HCT116 (cell line): ENCODE data around the gene TM4SF4. TPM values are rescaled to one million over a fixed set of nuclear protein-coding genes. Genes with fewer than 3 reads are reported as not detected.

Experiments
- ATAC-seq: fragments of 200-7000 bp; cut with Tn5 transposase; 2 replicates; pipeline ENCODE4 v1.9.1; 2020; ENCODE audit warnings: mild to moderate bottlenecking, moderate library complexity
- BruUV-seq: library from RNA; stranded (reverse); fragments of 400-500 nt; replicated peaks from 2 replicates; lab custom pipeline; 2021; lab: Mats Ljungman, UMichigan
- CTCF ChIA-PET: fragments of 300-600 bp; sonication (Branson Sonifier 250); formaldehyde crosslinking; loops from one replicate; lab custom pipeline; 2021; ENCODE audit warnings: antibody characterized with exemption; lab: Charles Lee
- POLR2A ChIA-PET: fragments of 300-600, 350-600 bp; sonication (Branson Sonifier 250); formaldehyde crosslinking; loops from one replicate; lab custom pipeline; 2021; ENCODE audit warnings: antibody characterized with exemption; lab: Charles Lee
- RAD21 ChIA-PET, 2 experiments: fragments of 300-600 bp; sonication (Branson Sonifier 250); formaldehyde crosslinking; loops; one replicate each; lab custom pipeline; 2023; ENCODE audit warnings: low total read pairs in 2 of 2; ENCODE audit not compliant: uncharacterized antibody in 2 of 2, unreplicated experiment in 2 of 2, low non-redundant PET in 1 of 2; lab: Charles Lee
- DNase-seq: peaks from one replicate; pipeline ENCODE4 v3.0.0-alpha.2; 2010; ENCODE audit warnings: low read depth, low spot score
- H2AFZ ChIP-seq: fragments of 200-600 bp; shearing (Covaris generic), sonication (generic); 2 replicates; pipeline ENCODE4 v1.6.1; 2017; ENCODE audit warnings: low read depth, mixed run types, mixed read lengths, antibody characterized with exemption, low read length; ENCODE audit not compliant: poor library complexity, severe bottlenecking
- H3K27ac ChIP-seq: 2 replicates; pipeline ENCODE4 v1.5.1; 2012; ENCODE audit warnings: low read depth, low read length
- H3K27me3 ChIP-seq: fragments of 200-600 bp; sonication (generic); 2 replicates; pipeline ENCODE4 v1.6.1; 2016; ENCODE audit warnings: mixed run types, low read length, mixed read lengths; ENCODE audit not compliant: insufficient read depth
- H3K36me3 ChIP-seq, 2 experiments: fragments of 200-500 bp in 1 of 2; fragments of 200-600 bp in 1 of 2; sonication (Bioruptor generic) in 1 of 2; sonication (generic) in 1 of 2; 2 replicates each; pipeline versions ENCODE4 v1.5.1 to v1.6.1; 2014 to 2016; ENCODE audit warnings: low read length in 2 of 2, inconsistent platforms in 1 of 2, mixed read lengths in 1 of 2, mixed run types in 1 of 2; ENCODE audit not compliant: insufficient read depth in 2 of 2, control insufficient read depth in 1 of 2
- H3K4me1 ChIP-seq, 2 experiments: fragments of 200-600 bp in 1 of 2; sonication (generic) in 1 of 2; 2 replicates each; pipeline versions ENCODE4 v1.5.1 to v1.6.1; 2012 to 2017; ENCODE audit warnings: low read length in 2 of 2, inconsistent platforms in 1 of 2, mild to moderate bottlenecking in 1 of 2, mixed read lengths in 1 of 2, mixed run types in 1 of 2, moderate library complexity in 1 of 2; ENCODE audit not compliant: insufficient read depth in 2 of 2, control insufficient read depth in 1 of 2
- H3K4me2 ChIP-seq: fragments of 200-600 bp; sonication (generic); 2 replicates; pipeline ENCODE4 v1.6.1; 2017; ENCODE audit warnings: mixed run types, low read length, mixed read lengths
- H3K4me3 ChIP-seq, 2 experiments: fragments of 200-600 bp in 1 of 2; sonication (generic) in 1 of 2; replicated peaks in 1 of 2; 2 replicates each; pipeline ENCODE4 v1.5.1; 2011 to 2016; ENCODE audit warnings: low read length in 2 of 2, control low read depth in 1 of 2, low read depth in 1 of 2, mild to moderate bottlenecking in 1 of 2, mixed read lengths in 1 of 2, mixed run types in 1 of 2
- H3K79me2 ChIP-seq: fragments of 200-600 bp; sonication (generic); 2 replicates; pipeline ENCODE4 v1.6.1; 2017; ENCODE audit warnings: mild to moderate bottlenecking, mixed run types, low read length, moderate library complexity, mixed read lengths; ENCODE audit not compliant: insufficient read depth
- H3K9ac ChIP-seq: fragments of 200-600 bp; sonication (generic); 2 replicates; pipeline ENCODE4 v1.6.1; 2016; ENCODE audit warnings: low read length, mixed read lengths
- H3K9me2 ChIP-seq: fragments of 200-600 bp; sonication (generic), shearing (Covaris generic); 2 replicates; pipeline ENCODE4 v1.6.1; 2017; ENCODE audit warnings: mixed run types, mild to moderate bottlenecking, moderate library complexity; ENCODE audit not compliant: insufficient read depth
- H3K9me3 ChIP-seq, 2 experiments: fragments of 200-500 bp in 1 of 2; fragments of 200-600 bp in 1 of 2; sonication (Bioruptor generic) in 1 of 2; sonication (generic) in 1 of 2; 2 replicates each; pipeline ENCODE4 v1.6.1; 2014 to 2017; ENCODE audit warnings: low read length in 2 of 2, mixed read lengths in 2 of 2, inconsistent platforms in 1 of 2, low read depth in 1 of 2, mild to moderate bottlenecking in 1 of 2, mixed run types in 1 of 2, moderate library complexity in 1 of 2; ENCODE audit not compliant: control insufficient read depth in 1 of 2, insufficient read depth in 1 of 2
- H4K20me1 ChIP-seq: fragments of 200-600 bp; sonication (generic), shearing (Covaris generic); 2 replicates; pipeline ENCODE4 v1.6.1; 2017; ENCODE audit warnings: mixed run types, mild to moderate bottlenecking, moderate library complexity; ENCODE audit not compliant: insufficient read depth
- ATF3 ChIP-seq: IDR thresholded peaks from 2 replicates; pipeline ENCODE4 v1.6.1; 2012
- CBX3 ChIP-seq: IDR thresholded peaks from 2 replicates; pipeline ENCODE4 v1.6.1; 2012; ENCODE audit warnings: low read depth
- CEBPB ChIP-seq: IDR thresholded peaks from 2 replicates; pipeline ENCODE4 v1.6.1; 2012; ENCODE audit warnings: low read depth
- CTCF ChIP-seq, 3 experiments: fragments of 200-600 bp in 1 of 3; sonication (generic) in 1 of 3; IDR thresholded peaks in 2 of 3; conservative IDR thresholded peaks in 1 of 3; 2 replicates each; pipeline ENCODE4 v1.5.1; 2012 to 2017; ENCODE audit warnings: low read depth in 2 of 3, low read length in 2 of 3, antibody characterized with exemption in 1 of 3, borderline replicate concordance in 1 of 3, control low read depth in 1 of 3, mild to moderate bottlenecking in 1 of 3, mixed read lengths in 1 of 3, mixed run types in 1 of 3, moderate library complexity in 1 of 3; ENCODE audit not compliant: insufficient read depth in 1 of 3
- EGR1 ChIP-seq: IDR thresholded peaks from 2 replicates; pipeline ENCODE4 v1.6.1; 2012; ENCODE audit warnings: low read depth
- ELF1 ChIP-seq: IDR thresholded peaks from 2 replicates; pipeline ENCODE4 v1.6.1; 2012; ENCODE audit warnings: low read depth, borderline replicate concordance
- EZH2 ChIP-seq: fragments of 200-600 bp; sonication (generic); IDR thresholded peaks from 2 replicates; pipeline ENCODE4 v1.6.1; 2017; ENCODE audit warnings: antibody characterized with exemption, mixed run types
- EZH2phosphoT487 ChIP-seq: fragments of 200-600 bp; IDR thresholded peaks from 2 replicates; pipeline ENCODE4 v1.6.1; 2018; ENCODE audit warnings: antibody characterized with exemption, borderline replicate concordance
- FOSL1 ChIP-seq: IDR thresholded peaks from 2 replicates; pipeline ENCODE4 v1.6.1; 2012; ENCODE audit warnings: low read depth
- MAX ChIP-seq: IDR thresholded peaks from 2 replicates; pipeline ENCODE4 v1.6.1; 2012
- POLR2A ChIP-seq: IDR thresholded peaks from 2 replicates; pipeline ENCODE4 v1.7.0; 2011; ENCODE audit warnings: borderline replicate concordance; ENCODE audit not compliant: insufficient read depth, insufficient read length; ENCODE audit errors: extremely low read depth
- POLR2AphosphoS5 ChIP-seq: IDR thresholded peaks from 2 replicates; pipeline ENCODE4 v1.6.1; 2011; ENCODE audit warnings: mild to moderate bottlenecking, low read depth, low read length, moderate library complexity
- RAD21 ChIP-seq: IDR thresholded peaks from 2 replicates; pipeline ENCODE4 v1.6.1; 2012; ENCODE audit warnings: low read depth, mild to moderate bottlenecking
- SIN3A ChIP-seq: IDR thresholded peaks from 2 replicates; pipeline ENCODE4 v1.6.1; 2012; ENCODE audit warnings: low read depth
- SP1 ChIP-seq: IDR thresholded peaks from 2 replicates; pipeline ENCODE4 v1.6.1; 2012; ENCODE audit warnings: low read depth
- SRF ChIP-seq: IDR thresholded peaks from 2 replicates; pipeline ENCODE4 v1.6.1; 2012; ENCODE audit warnings: low read depth
- YY1 ChIP-seq: IDR thresholded peaks from 2 replicates; pipeline ENCODE4 v1.6.1; 2011; ENCODE audit warnings: low read length, low read depth, moderate library complexity, mild to moderate bottlenecking; ENCODE audit not compliant: insufficient replicate concordance; ENCODE audit errors: extremely low read depth
- ZFX ChIP-seq: fragments of 450-650 bp; IDR thresholded peaks from 2 replicates; pipeline ENCODE4 v1.6.1; 2017
- intact Hi-C: fragments of 100-400 bp; cut with micrococcal nuclease; formaldehyde crosslinking; loops from 2 replicates; pipeline ENCODE4 v1.10.0; 2022
- total RNA-seq: library from RNA; stranded (reverse); gene quantifications from one replicate; pipeline ENCODE4 v1.2.1, GENCODE V29; 2021; ENCODE audit not compliant: unreplicated experiment

Gene TM4SF4
- total RNA-seq, 1 experiment from 2014 or later: 0.91 TPM

GRCh38 chr3:149475451-149476060 lies 1.1 kb downstream of the TM4SF4 start:
- H3K36me3 ChIP-seq: no peaks in the 10 kb centered on the region
- ChIA-PET POLR2A (no interaction called here), CTCF (no interaction called here), RAD21 (no interaction called here)
- no peak overlapping the region for H3K9ac ChIP-seq
- ATAC-seq (no peak), DNase-seq (no peak)
- H3K4me3 ChIP-seq: no peak overlapping the region
- H3K27me3 ChIP-seq: no peaks in the 10 kb centered on the region
- H2AFZ ChIP-seq: no peak overlapping the region
- intact Hi-C loops: no loop called here
- H4K20me1 ChIP-seq: no peaks in the 10 kb centered on the region
- no peaks in the 10 kb centered on the region for H3K79me2 ChIP-seq
- no peaks in the 10 kb centered on the region for H3K9me2 ChIP-seq
- H3K4me1 ChIP-seq: peaks cover 3 to 30% of the 10 kb centered on the region in 2 experiments; a peak in 3 of 4 replicates
- no peak overlapping the region for H3K27ac ChIP-seq
- no peak for TF ChIP-seq POLR2A
- no peak for TF ChIP-seq FOSL1
- TF ChIP-seq CBX3: no peak
- TF ChIP-seq YY1: no peak
- no peak for TF ChIP-seq CEBPB
- no peak for TF ChIP-seq POLR2AphosphoS5
- no peak for TF ChIP-seq CTCF (IDR thresholded peaks at IDR 0.05 in 2 of 3, conservative IDR thresholded peaks at IDR 0.05 in 1 of 3; ENCODE audit: borderline replicate concordance in 1 of 3, insufficient read depth in 1 of 3, low read depth in 2 of 3, low read length in 2 of 3)
- TF ChIP-seq SIN3A: no peak
- TF ChIP-seq SP1: no peak
- no peak for TF ChIP-seq EZH2
- no peak for TF ChIP-seq MAX
- TF ChIP-seq EGR1: no peak
- TF ChIP-seq EZH2phosphoT487: no peak
- TF ChIP-seq RAD21: no peak
- no peak for TF ChIP-seq ZFX
- no peak for TF ChIP-seq ELF1
- TF ChIP-seq SRF: no peak
- TF ChIP-seq ATF3: no peak
- no peak overlapping the region for H3K4me2 ChIP-seq
- no peaks in the 10 kb centered on the region for H3K9me3 ChIP-seq
- BruUV-seq: no TSS peak
